H1 (cell line): ENCODE results near the gene ZNF398. TPM values are rescaled to one million over a fixed set of nuclear protein-coding genes. Genes with fewer than 3 reads are reported as not detected.

Experiments used
- MAFK ChIP-seq: IDR thresholded peaks from 2 replicates; pipeline ENCODE4 v1.6.1; 2012; ENCODE audit warnings: low read depth, mild to moderate bottlenecking, improper control_type of control experiment, low read length
- polyA plus RNA-seq, 7 experiments: library from polyadenylated mRNA; depleted of rRNA in 3 of 7; stranded (reverse) in 5 of 7; unstranded in 2 of 7; fragments of >200 nt in 5 of 7; fragments of 200-250 nt in 2 of 7; gene quantifications; 1 replicate in 5 of 7; 2 replicates in 1 of 7; 4 replicates in 1 of 7; pipeline versions ENCODE4 v1.2.1 to v1.2.3, GENCODE V29; 2011 to 2013; ENCODE audit warnings: missing spikeins in 2 of 7, mixed read lengths in 2 of 7
- total RNA-seq: library from RNA; stranded (reverse); fragmentation: NEBNext Ultra II Directional; extraction: Animal tissue kit (Norgen Biotek cat#: 25700); gene quantifications from 2 replicates; pipeline ENCODE4 v1.2.1, GENCODE V29; 2021
- TF ChIP-seq, protein P1 (sequence below): fragments of 300-600 bp; sonication (generic); IDR thresholded peaks from 2 replicates; pipeline ENCODE4 v1.7.1; 2012; ENCODE audit warnings: low read length, moderate library complexity, mild to moderate bottlenecking, inconsistent platforms; ENCODE audit not compliant: insufficient replicate concordance

The ZNF398 gene
- total and polyA plus RNA-seq, 2 of the 8 experiments (the other 6 are each of a cell fraction or from before 2014, with no cell fraction given) = 52.7 to 63.5 TPM

DNA sequence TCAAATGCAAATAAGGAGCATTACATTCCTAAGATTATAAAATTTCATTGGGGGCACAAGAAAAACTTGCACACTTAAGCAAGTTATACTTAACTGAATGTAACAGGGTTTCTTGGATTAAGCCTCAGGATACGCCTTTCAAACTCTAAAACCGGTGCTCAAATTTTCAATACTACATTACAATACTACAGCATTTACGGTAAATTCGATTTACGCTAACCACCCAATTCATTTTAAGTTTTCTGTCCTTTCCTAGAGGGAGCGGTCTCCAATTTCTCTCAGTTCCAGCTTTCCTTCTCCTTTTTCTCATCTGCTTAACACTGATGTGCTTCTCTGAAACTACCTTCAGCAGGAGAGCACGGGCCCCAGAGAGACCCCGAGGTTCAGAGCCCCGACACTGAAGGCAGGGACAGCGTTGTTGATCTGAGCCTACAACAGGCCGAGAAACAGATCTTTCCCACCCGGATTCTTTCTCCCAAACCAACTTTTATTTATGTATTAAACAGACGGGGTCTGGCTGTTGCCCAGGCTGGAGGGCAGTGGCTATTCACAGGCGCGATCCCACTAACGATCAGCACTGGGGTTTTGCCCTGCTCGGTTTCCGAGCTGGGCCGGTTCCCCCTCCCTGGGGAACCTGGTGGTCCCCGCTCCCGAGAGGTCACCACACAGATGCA, 21.9 kb upstream of the ZNF398 start (continued):
- TF ChIP-seq, protein P1, sequence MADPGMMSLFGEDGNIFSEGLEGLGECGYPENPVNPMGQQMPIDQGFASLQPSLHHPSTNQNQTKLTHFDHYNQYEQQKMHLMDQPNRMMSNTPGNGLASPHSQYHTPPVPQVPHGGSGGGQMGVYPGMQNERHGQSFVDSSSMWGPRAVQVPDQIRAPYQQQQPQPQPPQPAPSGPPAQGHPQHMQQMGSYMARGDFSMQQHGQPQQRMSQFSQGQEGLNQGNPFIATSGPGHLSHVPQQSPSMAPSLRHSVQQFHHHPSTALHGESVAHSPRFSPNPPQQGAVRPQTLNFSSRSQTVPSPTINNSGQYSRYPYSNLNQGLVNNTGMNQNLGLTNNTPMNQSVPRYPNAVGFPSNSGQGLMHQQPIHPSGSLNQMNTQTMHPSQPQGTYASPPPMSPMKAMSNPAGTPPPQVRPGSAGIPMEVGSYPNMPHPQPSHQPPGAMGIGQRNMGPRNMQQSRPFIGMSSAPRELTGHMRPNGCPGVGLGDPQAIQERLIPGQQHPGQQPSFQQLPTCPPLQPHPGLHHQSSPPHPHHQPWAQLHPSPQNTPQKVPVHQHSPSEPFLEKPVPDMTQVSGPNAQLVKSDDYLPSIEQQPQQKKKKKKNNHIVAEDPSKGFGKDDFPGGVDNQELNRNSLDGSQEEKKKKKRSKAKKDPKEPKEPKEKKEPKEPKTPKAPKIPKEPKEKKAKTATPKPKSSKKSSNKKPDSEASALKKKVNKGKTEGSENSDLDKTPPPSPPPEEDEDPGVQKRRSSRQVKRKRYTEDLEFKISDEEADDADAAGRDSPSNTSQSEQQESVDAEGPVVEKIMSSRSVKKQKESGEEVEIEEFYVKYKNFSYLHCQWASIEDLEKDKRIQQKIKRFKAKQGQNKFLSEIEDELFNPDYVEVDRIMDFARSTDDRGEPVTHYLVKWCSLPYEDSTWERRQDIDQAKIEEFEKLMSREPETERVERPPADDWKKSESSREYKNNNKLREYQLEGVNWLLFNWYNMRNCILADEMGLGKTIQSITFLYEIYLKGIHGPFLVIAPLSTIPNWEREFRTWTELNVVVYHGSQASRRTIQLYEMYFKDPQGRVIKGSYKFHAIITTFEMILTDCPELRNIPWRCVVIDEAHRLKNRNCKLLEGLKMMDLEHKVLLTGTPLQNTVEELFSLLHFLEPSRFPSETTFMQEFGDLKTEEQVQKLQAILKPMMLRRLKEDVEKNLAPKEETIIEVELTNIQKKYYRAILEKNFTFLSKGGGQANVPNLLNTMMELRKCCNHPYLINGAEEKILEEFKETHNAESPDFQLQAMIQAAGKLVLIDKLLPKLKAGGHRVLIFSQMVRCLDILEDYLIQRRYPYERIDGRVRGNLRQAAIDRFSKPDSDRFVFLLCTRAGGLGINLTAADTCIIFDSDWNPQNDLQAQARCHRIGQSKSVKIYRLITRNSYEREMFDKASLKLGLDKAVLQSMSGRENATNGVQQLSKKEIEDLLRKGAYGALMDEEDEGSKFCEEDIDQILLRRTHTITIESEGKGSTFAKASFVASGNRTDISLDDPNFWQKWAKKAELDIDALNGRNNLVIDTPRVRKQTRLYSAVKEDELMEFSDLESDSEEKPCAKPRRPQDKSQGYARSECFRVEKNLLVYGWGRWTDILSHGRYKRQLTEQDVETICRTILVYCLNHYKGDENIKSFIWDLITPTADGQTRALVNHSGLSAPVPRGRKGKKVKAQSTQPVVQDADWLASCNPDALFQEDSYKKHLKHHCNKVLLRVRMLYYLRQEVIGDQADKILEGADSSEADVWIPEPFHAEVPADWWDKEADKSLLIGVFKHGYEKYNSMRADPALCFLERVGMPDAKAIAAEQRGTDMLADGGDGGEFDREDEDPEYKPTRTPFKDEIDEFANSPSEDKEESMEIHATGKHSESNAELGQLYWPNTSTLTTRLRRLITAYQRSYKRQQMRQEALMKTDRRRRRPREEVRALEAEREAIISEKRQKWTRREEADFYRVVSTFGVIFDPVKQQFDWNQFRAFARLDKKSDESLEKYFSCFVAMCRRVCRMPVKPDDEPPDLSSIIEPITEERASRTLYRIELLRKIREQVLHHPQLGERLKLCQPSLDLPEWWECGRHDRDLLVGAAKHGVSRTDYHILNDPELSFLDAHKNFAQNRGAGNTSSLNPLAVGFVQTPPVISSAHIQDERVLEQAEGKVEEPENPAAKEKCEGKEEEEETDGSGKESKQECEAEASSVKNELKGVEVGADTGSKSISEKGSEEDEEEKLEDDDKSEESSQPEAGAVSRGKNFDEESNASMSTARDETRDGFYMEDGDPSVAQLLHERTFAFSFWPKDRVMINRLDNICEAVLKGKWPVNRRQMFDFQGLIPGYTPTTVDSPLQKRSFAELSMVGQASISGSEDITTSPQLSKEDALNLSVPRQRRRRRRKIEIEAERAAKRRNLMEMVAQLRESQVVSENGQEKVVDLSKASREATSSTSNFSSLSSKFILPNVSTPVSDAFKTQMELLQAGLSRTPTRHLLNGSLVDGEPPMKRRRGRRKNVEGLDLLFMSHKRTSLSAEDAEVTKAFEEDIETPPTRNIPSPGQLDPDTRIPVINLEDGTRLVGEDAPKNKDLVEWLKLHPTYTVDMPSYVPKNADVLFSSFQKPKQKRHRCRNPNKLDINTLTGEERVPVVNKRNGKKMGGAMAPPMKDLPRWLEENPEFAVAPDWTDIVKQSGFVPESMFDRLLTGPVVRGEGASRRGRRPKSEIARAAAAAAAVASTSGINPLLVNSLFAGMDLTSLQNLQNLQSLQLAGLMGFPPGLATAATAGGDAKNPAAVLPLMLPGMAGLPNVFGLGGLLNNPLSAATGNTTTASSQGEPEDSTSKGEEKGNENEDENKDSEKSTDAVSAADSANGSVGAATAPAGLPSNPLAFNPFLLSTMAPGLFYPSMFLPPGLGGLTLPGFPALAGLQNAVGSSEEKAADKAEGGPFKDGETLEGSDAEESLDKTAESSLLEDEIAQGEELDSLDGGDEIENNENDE = peak; percentile 98
- peak; percentile 31; the same call in 1 of the 2 replicates for TF ChIP-seq MAFK
